Measurements from ENCODE around the gene CACNB2. TPM values are rescaled to one million over a fixed set of nuclear protein-coding genes. Genes with fewer than 3 reads are reported as not detected.

CACNB2 gene
- total and polyA plus RNA-seq, 4 donors: 0.38 to 3.1 (median 0.83) TPM

DNA sequence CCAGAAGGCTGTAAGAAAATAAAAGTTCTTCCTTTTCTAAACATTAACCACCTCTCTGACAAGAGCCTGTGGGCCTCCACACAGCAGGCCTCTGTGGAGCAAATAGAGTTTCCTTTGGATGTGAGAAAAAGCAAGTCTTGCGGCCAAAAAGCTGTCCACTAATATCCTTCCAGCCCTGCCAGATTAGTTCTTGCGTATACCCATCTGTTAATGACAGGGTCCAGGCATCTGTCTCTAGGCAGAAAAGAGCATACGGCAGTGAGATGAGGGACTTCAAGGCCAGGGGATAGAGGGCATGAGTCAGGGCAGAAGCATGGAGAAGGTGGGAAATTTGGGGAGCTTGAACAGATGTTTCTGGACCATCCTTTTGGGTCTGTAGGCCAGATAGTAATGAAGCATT is 346.2 kb downstream of the CACNB2 start:
- Histone ChIP-seq H3K9ac (ENCODE audit: low read depth in 1 of 2, low read length in 2 of 2) (no peak overlapping the region), H3K4me3 (ENCODE audit: low read depth in 1 of 3, low read length in 3 of 3) (no peak overlapping the region), H3K4me1 (ENCODE audit: control insufficient read depth in 4 of 4, insufficient read depth in 4 of 4, low read length in 3 of 4) (no peaks in the 10 kb centered on the region), H3K9me3 (ENCODE audit: control insufficient read depth in 4 of 4, low read length in 3 of 4) (no peaks in the 10 kb centered on the region), H3K36me3 (ENCODE audit: control insufficient read depth in 4 of 4, insufficient read depth in 3 of 4, low read depth in 1 of 4, low read length in 3 of 4) (no peaks in the 10 kb centered on the region), H3K27ac (ENCODE audit: low read depth in 1 of 2, low read length in 2 of 2) (no peak overlapping the region), H3K27me3 (ENCODE audit: control insufficient read depth in 4 of 4, insufficient read depth in 4 of 4, low read length in 3 of 4) (no peaks in the 10 kb centered on the region)
- TF ChIP-seq GABPA (IDR thresholded peaks at IDR 0.05 in 1 of 2, conservative IDR thresholded peaks at IDR 0.05 in 1 of 2): no peak
- TF ChIP-seq FOXA2 (IDR thresholded peaks at IDR 0.05): no peak
- TF ChIP-seq FOXA1 (IDR thresholded peaks at IDR 0.05): no peak
- no peak for TF ChIP-seq TAF1 (conservative IDR thresholded peaks at IDR 0.05)
- no peak for TF ChIP-seq RAD21 (IDR thresholded peaks at IDR 0.05)
- TF ChIP-seq JUND (IDR thresholded peaks at IDR 0.05): no peak
- TF ChIP-seq EGR1 (IDR thresholded peaks at IDR 0.05; ENCODE audit: low read depth in 2 of 2): no peak
- no peak for TF ChIP-seq ATF3 (IDR thresholded peaks at IDR 0.05)
- TF ChIP-seq RXRA (IDR thresholded peaks at IDR 0.05): no peak
- no peak for TF ChIP-seq ZBTB33 (IDR thresholded peaks at IDR 0.05)
- no peak for TF ChIP-seq REST (IDR thresholded peaks at IDR 0.05)
- TF ChIP-seq HNF4A (conservative IDR thresholded peaks at IDR 0.05): no peak
- TF ChIP-seq MAX (IDR thresholded peaks at IDR 0.05): no peak
- TF ChIP-seq, protein P1, sequence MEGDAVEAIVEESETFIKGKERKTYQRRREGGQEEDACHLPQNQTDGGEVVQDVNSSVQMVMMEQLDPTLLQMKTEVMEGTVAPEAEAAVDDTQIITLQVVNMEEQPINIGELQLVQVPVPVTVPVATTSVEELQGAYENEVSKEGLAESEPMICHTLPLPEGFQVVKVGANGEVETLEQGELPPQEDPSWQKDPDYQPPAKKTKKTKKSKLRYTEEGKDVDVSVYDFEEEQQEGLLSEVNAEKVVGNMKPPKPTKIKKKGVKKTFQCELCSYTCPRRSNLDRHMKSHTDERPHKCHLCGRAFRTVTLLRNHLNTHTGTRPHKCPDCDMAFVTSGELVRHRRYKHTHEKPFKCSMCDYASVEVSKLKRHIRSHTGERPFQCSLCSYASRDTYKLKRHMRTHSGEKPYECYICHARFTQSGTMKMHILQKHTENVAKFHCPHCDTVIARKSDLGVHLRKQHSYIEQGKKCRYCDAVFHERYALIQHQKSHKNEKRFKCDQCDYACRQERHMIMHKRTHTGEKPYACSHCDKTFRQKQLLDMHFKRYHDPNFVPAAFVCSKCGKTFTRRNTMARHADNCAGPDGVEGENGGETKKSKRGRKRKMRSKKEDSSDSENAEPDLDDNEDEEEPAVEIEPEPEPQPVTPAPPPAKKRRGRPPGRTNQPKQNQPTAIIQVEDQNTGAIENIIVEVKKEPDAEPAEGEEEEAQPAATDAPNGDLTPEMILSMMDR (IDR thresholded peaks at IDR 0.05; ENCODE audit: low read depth, low read length, missing input control): no peak
- TF ChIP-seq SP1 (IDR thresholded peaks at IDR 0.05): no peak
- no peak for TF ChIP-seq HNF4G (IDR thresholded peaks at IDR 0.05)
- DNase-seq (ENCODE audit: low spot score): no peak
- 92% methylated on average over 3 of the region's 3 CpGs for WGBS

GRCh38 chr10:18490755-18491154 is 350.5 kb downstream of the CACNB2 start:
- no peak overlapping the region for H3K27ac ChIP-seq (ENCODE audit: low read depth in 1 of 2, low read length in 2 of 2)
- no peak overlapping the region for H3K4me3 ChIP-seq (ENCODE audit: low read depth in 1 of 3, low read length in 3 of 3)
- no peak overlapping the region for H3K9ac ChIP-seq (ENCODE audit: low read depth in 1 of 2, low read length in 2 of 2)
- DNase-seq (ENCODE audit: low spot score): no peak
- H3K36me3 ChIP-seq (ENCODE audit: control insufficient read depth in 4 of 4, insufficient read depth in 3 of 4, low read depth in 1 of 4, low read length in 3 of 4): no peaks in the 10 kb centered on the region
- no peaks in the 10 kb centered on the region for H3K27me3 ChIP-seq (ENCODE audit: control insufficient read depth in 4 of 4, insufficient read depth in 4 of 4, low read length in 3 of 4)
- no peaks in the 10 kb centered on the region for H3K9me3 ChIP-seq (ENCODE audit: control insufficient read depth in 4 of 4, low read length in 3 of 4)
- 92% methylated on average over 4 of the region's 4 CpGs for WGBS
- H3K4me1 ChIP-seq (ENCODE audit: control insufficient read depth in 4 of 4, insufficient read depth in 4 of 4, low read length in 3 of 4): no peaks in the 10 kb centered on the region
- no peak for TF ChIP-seq FOXA2 (IDR thresholded peaks at IDR 0.05)
- TF ChIP-seq REST (IDR thresholded peaks at IDR 0.05): no peak
- TF ChIP-seq EGR1 (IDR thresholded peaks at IDR 0.05; ENCODE audit: low read depth in 2 of 2): no peak
- TF ChIP-seq RXRA (IDR thresholded peaks at IDR 0.05): no peak
- TF ChIP-seq JUND (IDR thresholded peaks at IDR 0.05): no peak
- TF ChIP-seq TAF1 (conservative IDR thresholded peaks at IDR 0.05): no peak
- no peak for TF ChIP-seq HNF4A (conservative IDR thresholded peaks at IDR 0.05)
- no peak for TF ChIP-seq FOXA1 (IDR thresholded peaks at IDR 0.05)
- TF ChIP-seq HNF4G (IDR thresholded peaks at IDR 0.05): no peak
- no peak for TF ChIP-seq NR2F2 (IDR thresholded peaks at IDR 0.05)
- TF ChIP-seq, protein P1 (IDR thresholded peaks at IDR 0.05; ENCODE audit: low read depth, low read length, missing input control): no peak
- no peak for TF ChIP-seq YY1 (IDR thresholded peaks at IDR 0.05)
- no peak for TF ChIP-seq RAD21 (IDR thresholded peaks at IDR 0.05)
- no peak for TF ChIP-seq GABPA (IDR thresholded peaks at IDR 0.05 in 1 of 2, conservative IDR thresholded peaks at IDR 0.05 in 1 of 2)

Measured in liver (tissue), 9 donors.